ENCODE results near the gene ALOX12B. TPM values are rescaled to one million over a fixed set of nuclear protein-coding genes. Genes with fewer than 3 reads are reported as not detected.

ALOX12B gene
- total and polyA plus RNA-seq, 2 experiments from 2014 or later, result 0.16 to 1.4 TPM

DNA sequence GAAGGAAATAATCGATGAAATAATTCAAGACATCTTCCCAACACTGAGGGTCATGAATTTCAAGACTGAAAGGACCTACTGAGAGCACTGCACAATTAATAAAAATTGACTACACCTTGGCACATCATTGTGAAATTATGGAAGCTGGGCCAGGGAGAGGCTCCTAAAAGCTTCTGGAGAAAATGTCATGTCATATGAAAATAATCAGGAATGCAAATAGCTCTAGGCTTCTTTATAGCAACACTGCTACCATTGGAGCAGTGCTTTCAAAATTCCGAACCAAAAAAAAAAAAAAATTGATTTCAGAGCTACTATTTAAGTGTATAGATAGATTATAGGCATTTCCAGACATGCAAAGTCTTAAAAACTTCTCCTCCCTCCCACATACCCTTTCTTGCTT, 55.1 kb downstream of the ALOX12B start (continued):
- TF ChIP-seq, protein P1, sequence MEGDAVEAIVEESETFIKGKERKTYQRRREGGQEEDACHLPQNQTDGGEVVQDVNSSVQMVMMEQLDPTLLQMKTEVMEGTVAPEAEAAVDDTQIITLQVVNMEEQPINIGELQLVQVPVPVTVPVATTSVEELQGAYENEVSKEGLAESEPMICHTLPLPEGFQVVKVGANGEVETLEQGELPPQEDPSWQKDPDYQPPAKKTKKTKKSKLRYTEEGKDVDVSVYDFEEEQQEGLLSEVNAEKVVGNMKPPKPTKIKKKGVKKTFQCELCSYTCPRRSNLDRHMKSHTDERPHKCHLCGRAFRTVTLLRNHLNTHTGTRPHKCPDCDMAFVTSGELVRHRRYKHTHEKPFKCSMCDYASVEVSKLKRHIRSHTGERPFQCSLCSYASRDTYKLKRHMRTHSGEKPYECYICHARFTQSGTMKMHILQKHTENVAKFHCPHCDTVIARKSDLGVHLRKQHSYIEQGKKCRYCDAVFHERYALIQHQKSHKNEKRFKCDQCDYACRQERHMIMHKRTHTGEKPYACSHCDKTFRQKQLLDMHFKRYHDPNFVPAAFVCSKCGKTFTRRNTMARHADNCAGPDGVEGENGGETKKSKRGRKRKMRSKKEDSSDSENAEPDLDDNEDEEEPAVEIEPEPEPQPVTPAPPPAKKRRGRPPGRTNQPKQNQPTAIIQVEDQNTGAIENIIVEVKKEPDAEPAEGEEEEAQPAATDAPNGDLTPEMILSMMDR (conservative IDR thresholded peaks at IDR 0.05; ENCODE audit: low read depth in 2 of 2), result no peak
- TF ChIP-seq JUNB (IDR thresholded peaks at IDR 0.05; ENCODE audit: unreplicated experiment) (no peak), NANOG (IDR thresholded peaks at IDR 0.05; ENCODE audit: borderline replicate concordance) (no peak)

DNA sequence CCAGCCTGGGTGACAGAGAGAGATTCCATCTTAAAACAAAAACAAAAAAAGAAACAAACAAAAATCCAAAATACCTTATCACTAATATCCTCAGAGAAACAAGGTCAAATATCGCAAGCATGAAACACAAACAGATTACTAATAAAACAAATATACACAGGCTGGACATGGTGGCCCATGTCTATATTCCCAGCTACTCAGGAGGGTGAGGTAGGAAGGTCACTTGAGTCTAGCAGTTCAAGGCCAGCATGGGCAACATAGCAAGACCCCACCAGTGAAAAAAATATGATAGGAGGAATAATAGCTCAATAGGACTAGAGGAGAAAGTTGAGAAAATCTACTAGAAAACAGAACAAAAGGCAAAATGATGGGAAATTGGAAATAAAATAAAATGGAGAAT, 55.6 kb downstream of the ALOX12B start:
- Histone ChIP-seq H3K4me2 (no peak overlapping the region), H4K20me1 (replicated peaks; ENCODE audit: insufficient read depth) (no peaks in the 10 kb centered on the region), H3K79me2 (replicated peaks; ENCODE audit: insufficient read depth) (no peaks in the 10 kb centered on the region), H2AFZ (no peak overlapping the region), H3K27ac (ENCODE audit: low read depth) (no peak overlapping the region), H3F3A (replicated peaks; ENCODE audit: low read depth) (no peaks in the 10 kb centered on the region), H3K4me1 (ENCODE audit: insufficient read depth) (no peaks in the 10 kb centered on the region), H3K9me2 (ENCODE audit: insufficient read depth) (no peaks in the 10 kb centered on the region; the same call in 1 of the 2 replicates), H3K36me3 (ENCODE audit: insufficient read depth) (no peaks in the 10 kb centered on the region), H3K27me3 (ENCODE audit: insufficient read depth) (no peaks in the 10 kb centered on the region), H3K4me3 (no peak overlapping the region)
- Mint-ChIP-seq H3K27ac (no peak overlapping the region), H3K9me3 (no peaks in the 10 kb centered on the region), H3K4me1 (peaks cover 3% of the 10 kb centered on the region), H3K4me3 (no peak overlapping the region), H3K27me3 (ENCODE audit: insufficient read depth, low read depth, poor library complexity) (peaks cover 10% of the 10 kb centered on the region), H3K36me3 (ENCODE audit: low read depth) (no peaks in the 10 kb centered on the region)
- TF ChIP-seq EZH2phosphoT487 (IDR thresholded peaks at IDR 0.05; ENCODE audit: unreplicated experiment), result no peak
- no peak for TF ChIP-seq CREB1 (CRISPR knock-in tag; IDR thresholded peaks at IDR 0.05; ENCODE audit: low read depth)
- DNase-seq (ENCODE audit: low spot score) (no peak), ATAC-seq (no peak)

DNA sequence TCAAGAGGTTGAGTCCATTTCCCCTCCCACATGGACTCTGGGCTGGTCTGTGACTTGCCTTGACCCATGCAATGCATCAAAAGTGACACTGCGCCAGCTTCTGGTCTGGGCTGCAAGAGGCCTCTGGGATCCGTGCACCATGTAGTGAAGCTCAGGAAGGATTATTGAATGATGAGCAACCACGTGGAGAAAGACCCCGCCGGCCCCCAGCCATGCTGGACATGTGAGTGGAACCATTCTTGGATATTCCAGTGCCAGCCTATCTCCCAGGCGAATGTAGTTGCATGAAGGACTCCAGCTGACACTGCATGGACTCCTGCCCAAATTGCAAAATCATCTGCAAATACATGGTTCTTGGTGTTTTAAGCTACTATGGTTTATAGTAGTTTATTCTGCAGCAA, 56.3 kb downstream of the ALOX12B start:
- H3K4me1 ChIP-seq (ENCODE audit: insufficient read depth), result no peaks in the 10 kb centered on the region
- peaks cover 10% of the 10 kb centered on the region for H3K27me3 Mint-ChIP-seq (ENCODE audit: insufficient read depth, low read depth, poor library complexity)
- no peak overlapping the region for H3K27ac Mint-ChIP-seq
- H3K79me2 ChIP-seq (replicated peaks; ENCODE audit: insufficient read depth), result no peaks in the 10 kb centered on the region
- H3K36me3 ChIP-seq (ENCODE audit: insufficient read depth), result no peaks in the 10 kb centered on the region
- ATAC-seq (no peak), DNase-seq (ENCODE audit: low spot score) (no peak)
- H4K20me1 ChIP-seq (replicated peaks; ENCODE audit: insufficient read depth), result no peaks in the 10 kb centered on the region
- no peak overlapping the region for H3K4me3 Mint-ChIP-seq
- no peak overlapping the region for H3K27ac ChIP-seq (ENCODE audit: low read depth)
- no peaks in the 10 kb centered on the region for H3K27me3 ChIP-seq (ENCODE audit: insufficient read depth)
- H3K4me1 Mint-ChIP-seq, result peaks cover 3% of the 10 kb centered on the region
- H3K4me3 ChIP-seq, result no peak overlapping the region
- H3K9me3 Mint-ChIP-seq, result no peaks in the 10 kb centered on the region
- no peak overlapping the region for H2AFZ ChIP-seq
- H3F3A ChIP-seq (replicated peaks; ENCODE audit: low read depth), result no peaks in the 10 kb centered on the region
- no peaks in the 10 kb centered on the region for H3K36me3 Mint-ChIP-seq (ENCODE audit: low read depth)
- H3K9me2 ChIP-seq (ENCODE audit: insufficient read depth), result no peaks in the 10 kb centered on the region; the same call in 1 of the 2 replicates
- no peak overlapping the region for H3K4me2 ChIP-seq
- TF ChIP-seq EZH2phosphoT487 (IDR thresholded peaks at IDR 0.05; ENCODE audit: unreplicated experiment) (no peak), ZNF331 (CRISPR knock-in tag; IDR thresholded peaks at IDR 0.05; ENCODE audit: low read depth) (no peak), POLR2AphosphoS5 (IDR thresholded peaks at IDR 0.05; ENCODE audit: low read depth) (no peak), ZNF114 (CRISPR knock-in tag; IDR thresholded peaks at IDR 0.05) (no peak), EZH2 (IDR thresholded peaks at IDR 0.05; ENCODE audit: low read depth, unreplicated experiment) (no peak), CREB1 (CRISPR knock-in tag; IDR thresholded peaks at IDR 0.05; ENCODE audit: low read depth) (no peak)
- TF ChIP-seq, protein P2, sequence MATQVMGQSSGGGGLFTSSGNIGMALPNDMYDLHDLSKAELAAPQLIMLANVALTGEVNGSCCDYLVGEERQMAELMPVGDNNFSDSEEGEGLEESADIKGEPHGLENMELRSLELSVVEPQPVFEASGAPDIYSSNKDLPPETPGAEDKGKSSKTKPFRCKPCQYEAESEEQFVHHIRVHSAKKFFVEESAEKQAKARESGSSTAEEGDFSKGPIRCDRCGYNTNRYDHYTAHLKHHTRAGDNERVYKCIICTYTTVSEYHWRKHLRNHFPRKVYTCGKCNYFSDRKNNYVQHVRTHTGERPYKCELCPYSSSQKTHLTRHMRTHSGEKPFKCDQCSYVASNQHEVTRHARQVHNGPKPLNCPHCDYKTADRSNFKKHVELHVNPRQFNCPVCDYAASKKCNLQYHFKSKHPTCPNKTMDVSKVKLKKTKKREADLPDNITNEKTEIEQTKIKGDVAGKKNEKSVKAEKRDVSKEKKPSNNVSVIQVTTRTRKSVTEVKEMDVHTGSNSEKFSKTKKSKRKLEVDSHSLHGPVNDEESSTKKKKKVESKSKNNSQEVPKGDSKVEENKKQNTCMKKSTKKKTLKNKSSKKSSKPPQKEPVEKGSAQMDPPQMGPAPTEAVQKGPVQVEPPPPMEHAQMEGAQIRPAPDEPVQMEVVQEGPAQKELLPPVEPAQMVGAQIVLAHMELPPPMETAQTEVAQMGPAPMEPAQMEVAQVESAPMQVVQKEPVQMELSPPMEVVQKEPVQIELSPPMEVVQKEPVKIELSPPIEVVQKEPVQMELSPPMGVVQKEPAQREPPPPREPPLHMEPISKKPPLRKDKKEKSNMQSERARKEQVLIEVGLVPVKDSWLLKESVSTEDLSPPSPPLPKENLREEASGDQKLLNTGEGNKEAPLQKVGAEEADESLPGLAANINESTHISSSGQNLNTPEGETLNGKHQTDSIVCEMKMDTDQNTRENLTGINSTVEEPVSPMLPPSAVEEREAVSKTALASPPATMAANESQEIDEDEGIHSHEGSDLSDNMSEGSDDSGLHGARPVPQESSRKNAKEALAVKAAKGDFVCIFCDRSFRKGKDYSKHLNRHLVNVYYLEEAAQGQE (IDR thresholded peaks at IDR 0.05; ENCODE audit: unreplicated experiment), result no peak

Measured in GM23338 (cell line).